Right kidney (tissue), 1 donor: ENCODE data around the gene ANKRD53.
A peak's percentile ranks its signal among the peaks of the same experiment; 100 is the strongest.

Experiments
- DNase-seq: peaks from one replicate; pipeline ENCODE4 v3.0.0-alpha.2; 2016

Gene ANKRD53

GRCh38 chr2:70943205-70943871 is 35.1 kb upstream of the ANKRD53 start:
- no peak for DNase-seq

GRCh38 chr2:70944111-70944690 is 34.2 kb upstream of the ANKRD53 start:
- DNase-seq: no peak

GRCh38 chr2:70946832-70947442 is 31.5 kb upstream of the ANKRD53 start:
- DNase-seq: no peak

- DNase-seq: no peak
Measured at GRCh38 chr2:70947556-70948184, 30.8 kb upstream of the ANKRD53 start.

- peak; percentile 76 for DNase-seq
Measured at GRCh38 chr2:70948337-70949003, 30.0 kb upstream of the ANKRD53 start.

- no peak for DNase-seq
Measured at GRCh38 chr2:70949086-70949485, 29.3 kb upstream of the ANKRD53 start.

- DNase-seq: no peak
Measured at GRCh38 chr2:70954886-70955285, 23.5 kb upstream of the ANKRD53 start.

GRCh38 chr2:70956141-70956540 is 22.3 kb upstream of the ANKRD53 start:
- DNase-seq: no peak

- DNase-seq: no peak
Measured at GRCh38 chr2:70957798-70958197, 20.6 kb upstream of the ANKRD53 start.

- DNase-seq: no peak
Measured at GRCh38 chr2:70958759-70959158, 19.7 kb upstream of the ANKRD53 start.

- DNase-seq: no peak
Measured at GRCh38 chr2:70959271-70959761, 19.1 kb upstream of the ANKRD53 start.

GRCh38 chr2:70959851-70960832 is 18.3 kb upstream of the ANKRD53 start:
- no peak for DNase-seq

GRCh38 chr2:70960833-70961647 is 17.4 kb upstream of the ANKRD53 start:
- DNase-seq: no peak

- DNase-seq: no peak
Measured at GRCh38 chr2:70961648-70961994, 16.8 kb upstream of the ANKRD53 start.

GRCh38 chr2:70962211-70962884 is 16.1 kb upstream of the ANKRD53 start:
- no peak for DNase-seq

GRCh38 chr2:70962885-70963878 is 15.2 kb upstream of the ANKRD53 start:
- no peak for DNase-seq

GRCh38 chr2:70964133-70964532 is 14.3 kb upstream of the ANKRD53 start:
- no peak for DNase-seq

GRCh38 chr2:70964596-70965386 is 13.6 kb upstream of the ANKRD53 start:
- peak; percentile 68 for DNase-seq
